Breast epithelium (tissue), 3 donors: ENCODE results near the gene HOXD9.

Experiments used
- CTCF ChIP-seq, 3 donors: fragments of 450-650 bp; IDR thresholded peaks; one replicate each; pipeline ENCODE4 v1.5.1; 2016 to 2017; ENCODE audit warnings: antibody characterized with exemption in 3 of 3, mild to moderate bottlenecking in 3 of 3, moderate library complexity in 3 of 3
- POLR2A ChIP-seq: fragments of 450-650 bp; IDR thresholded peaks from one replicate; pipeline ENCODE4 v1.6.1; 2016; ENCODE audit warnings: antibody characterized with exemption, mild to moderate bottlenecking, moderate library complexity
- POLR2AphosphoS5 ChIP-seq, 3 donors: sonication (generic); formaldehyde crosslinking; IDR thresholded peaks; one replicate each; pipeline ENCODE4 v1.6.1; 2017; ENCODE audit warnings: antibody characterized with exemption in 3 of 3

- TF ChIP-seq POLR2AphosphoS5 (IDR thresholded peaks at IDR 0.05) (no peak), CTCF (IDR thresholded peaks at IDR 0.05) (no peak), POLR2A (no peak)
Observed at GRCh38 chr2:176099728-176100546, 22.6 kb upstream of the HOXD9 start, which contains the start of gene HOXD12.
